Measurements from ENCODE around the gene SORCS2.

DNA sequence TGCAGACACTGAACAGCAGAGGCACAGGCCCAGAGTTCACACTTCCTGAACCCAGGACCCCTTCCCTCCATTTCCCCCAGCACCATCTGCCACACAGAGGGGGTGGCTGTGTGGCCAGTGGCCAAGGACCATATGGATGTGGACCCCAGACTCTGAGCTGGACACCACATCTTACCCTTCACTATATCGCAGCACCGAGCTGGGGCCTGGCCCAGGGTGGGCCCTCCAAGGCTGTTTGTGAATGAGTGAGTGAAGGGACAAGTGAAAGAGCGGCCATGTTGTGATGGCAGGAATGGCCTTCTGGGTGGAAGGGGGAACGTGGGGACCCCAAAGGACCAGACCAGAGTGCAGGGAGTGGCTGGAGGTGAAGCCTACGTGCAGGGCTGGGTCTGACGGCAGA lies 498.7 kb downstream of the SORCS2 start:
- TF ChIP-seq, protein P1, sequence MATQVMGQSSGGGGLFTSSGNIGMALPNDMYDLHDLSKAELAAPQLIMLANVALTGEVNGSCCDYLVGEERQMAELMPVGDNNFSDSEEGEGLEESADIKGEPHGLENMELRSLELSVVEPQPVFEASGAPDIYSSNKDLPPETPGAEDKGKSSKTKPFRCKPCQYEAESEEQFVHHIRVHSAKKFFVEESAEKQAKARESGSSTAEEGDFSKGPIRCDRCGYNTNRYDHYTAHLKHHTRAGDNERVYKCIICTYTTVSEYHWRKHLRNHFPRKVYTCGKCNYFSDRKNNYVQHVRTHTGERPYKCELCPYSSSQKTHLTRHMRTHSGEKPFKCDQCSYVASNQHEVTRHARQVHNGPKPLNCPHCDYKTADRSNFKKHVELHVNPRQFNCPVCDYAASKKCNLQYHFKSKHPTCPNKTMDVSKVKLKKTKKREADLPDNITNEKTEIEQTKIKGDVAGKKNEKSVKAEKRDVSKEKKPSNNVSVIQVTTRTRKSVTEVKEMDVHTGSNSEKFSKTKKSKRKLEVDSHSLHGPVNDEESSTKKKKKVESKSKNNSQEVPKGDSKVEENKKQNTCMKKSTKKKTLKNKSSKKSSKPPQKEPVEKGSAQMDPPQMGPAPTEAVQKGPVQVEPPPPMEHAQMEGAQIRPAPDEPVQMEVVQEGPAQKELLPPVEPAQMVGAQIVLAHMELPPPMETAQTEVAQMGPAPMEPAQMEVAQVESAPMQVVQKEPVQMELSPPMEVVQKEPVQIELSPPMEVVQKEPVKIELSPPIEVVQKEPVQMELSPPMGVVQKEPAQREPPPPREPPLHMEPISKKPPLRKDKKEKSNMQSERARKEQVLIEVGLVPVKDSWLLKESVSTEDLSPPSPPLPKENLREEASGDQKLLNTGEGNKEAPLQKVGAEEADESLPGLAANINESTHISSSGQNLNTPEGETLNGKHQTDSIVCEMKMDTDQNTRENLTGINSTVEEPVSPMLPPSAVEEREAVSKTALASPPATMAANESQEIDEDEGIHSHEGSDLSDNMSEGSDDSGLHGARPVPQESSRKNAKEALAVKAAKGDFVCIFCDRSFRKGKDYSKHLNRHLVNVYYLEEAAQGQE (IDR thresholded peaks at IDR 0.05; ENCODE audit: insufficient read depth in 1 of 2, low read depth in 2 of 2, low read length in 2 of 2), result no peak
- no peak for TF ChIP-seq POLR2AphosphoS5 (IDR thresholded peaks at IDR 0.05; ENCODE audit: low read depth, low read length)

All from PFSK-1 (cell line).